Adrenal gland (tissue), 5 donors: ENCODE results near the gene LCN1.
"Not testable (repeated sequence)": the region's sequence is repeated elsewhere in the genome, so short reads cannot be mapped to it uniquely, and the experiment has no call there.

Source experiments
- POLR2A ChIP-seq, 2 donors: fragments of 450-650 bp; IDR thresholded peaks; one replicate each; pipeline ENCODE4 v1.6.1; 2017; ENCODE audit warnings: antibody characterized with exemption in 2 of 2, mild to moderate bottlenecking in 2 of 2, moderate library complexity in 1 of 2
- TF ChIP-seq, protein P1 (sequence below), 6 experiments: fragments of 450-650 bp in 4 of 6; fragments of 200-600 bp in 2 of 6; sonication (generic) in 1 of 6; IDR thresholded peaks; 1 replicate in 5 of 6; 2 replicates in 1 of 6; pipeline versions ENCODE4 v1.5.1 to v1.8.0; 2016 to 2021; ENCODE audit warnings: antibody characterized with exemption in 6 of 6, mild to moderate bottlenecking in 2 of 6, moderate library complexity in 1 of 6
- donor health status: DM: no; HTN: no; CAD: no.

DNA sequence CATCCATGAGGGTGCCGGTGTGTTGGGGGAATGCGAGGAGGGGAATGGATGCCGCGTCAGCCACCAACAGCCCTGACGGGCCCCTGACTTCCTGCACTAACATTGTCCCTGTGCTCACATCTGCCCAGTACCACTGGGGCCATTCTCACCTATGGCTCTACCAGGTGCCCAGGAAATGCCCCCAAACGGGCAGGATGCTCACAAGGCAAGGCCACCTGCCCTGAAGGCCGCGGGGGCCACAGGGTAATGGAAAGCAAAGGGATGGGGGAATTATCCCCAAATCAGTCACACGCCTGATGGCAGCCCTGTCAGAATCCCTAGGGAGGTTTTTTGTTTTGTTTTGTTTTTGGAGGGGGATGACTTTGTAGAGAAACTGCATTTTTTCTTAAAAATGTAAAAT is 7.3 kb upstream of the LCN1 start:
- not testable (repeated sequence) for TF ChIP-seq POLR2A (IDR thresholded peaks at IDR 0.05)
- TF ChIP-seq, protein P1, sequence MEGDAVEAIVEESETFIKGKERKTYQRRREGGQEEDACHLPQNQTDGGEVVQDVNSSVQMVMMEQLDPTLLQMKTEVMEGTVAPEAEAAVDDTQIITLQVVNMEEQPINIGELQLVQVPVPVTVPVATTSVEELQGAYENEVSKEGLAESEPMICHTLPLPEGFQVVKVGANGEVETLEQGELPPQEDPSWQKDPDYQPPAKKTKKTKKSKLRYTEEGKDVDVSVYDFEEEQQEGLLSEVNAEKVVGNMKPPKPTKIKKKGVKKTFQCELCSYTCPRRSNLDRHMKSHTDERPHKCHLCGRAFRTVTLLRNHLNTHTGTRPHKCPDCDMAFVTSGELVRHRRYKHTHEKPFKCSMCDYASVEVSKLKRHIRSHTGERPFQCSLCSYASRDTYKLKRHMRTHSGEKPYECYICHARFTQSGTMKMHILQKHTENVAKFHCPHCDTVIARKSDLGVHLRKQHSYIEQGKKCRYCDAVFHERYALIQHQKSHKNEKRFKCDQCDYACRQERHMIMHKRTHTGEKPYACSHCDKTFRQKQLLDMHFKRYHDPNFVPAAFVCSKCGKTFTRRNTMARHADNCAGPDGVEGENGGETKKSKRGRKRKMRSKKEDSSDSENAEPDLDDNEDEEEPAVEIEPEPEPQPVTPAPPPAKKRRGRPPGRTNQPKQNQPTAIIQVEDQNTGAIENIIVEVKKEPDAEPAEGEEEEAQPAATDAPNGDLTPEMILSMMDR (IDR thresholded peaks at IDR 0.05): not testable (repeated sequence)
